ENCODE measurements around the gene ALOXE3. TPM values are rescaled to one million over a fixed set of nuclear protein-coding genes. Genes with fewer than 3 reads are reported as not detected.

The ALOXE3 gene
- total and polyA plus RNA-seq, 7 donors = 0.17 TPM; not detected in 6

GRCh38 chr17:8148560-8148959, 30.2 kb upstream of the ALOXE3 start:
- peaks cover 72 to 80% (median 78%) of the 10 kb centered on the region in 4 donors for H3K36me3 ChIP-seq
- 93 to 94% methylated on average over 13 of the region's 13 CpGs for WGBS, 2 donors
- peak; percentile 69 for DNase-seq
- H3K27me3 ChIP-seq = no peaks in the 10 kb centered on the region
- H3K4me1 ChIP-seq = peaks cover 0 to 62% (median 51%) of the 10 kb centered on the region in 4 donors
- peak overlapping the region; percentile 99 to 100 (median 100) for H3K27ac ChIP-seq
- intact Hi-C loops (cut with DNase I) = no loop called here
- H3K4me3 ChIP-seq = no peak overlapping the region
- TF ChIP-seq POLR2AphosphoS5 (IDR thresholded peaks at IDR 0.05) = peak in 3 of 4 donors; percentile 2 to 5 (median 5)
- no peak for TF ChIP-seq EP300 (IDR thresholded peaks at IDR 0.05)
- H3K9me3 ChIP-seq = no peaks in the 10 kb centered on the region

GRCh38 chr17:8147805-8148404, 29.6 kb upstream of the ALOXE3 start:
- H3K4me1 ChIP-seq = peaks cover 0 to 59% (median 45%) of the 10 kb centered on the region in 4 donors
- TF ChIP-seq POLR2A (IDR thresholded peaks at IDR 0.05) (no peak), POLR2AphosphoS5 (IDR thresholded peaks at IDR 0.05) (peak in 2 of 4 donors; percentile 20 to 50), CTCF (IDR thresholded peaks at IDR 0.05) (no peak)
- peaks cover 77 to 80% (median 79%) of the 10 kb centered on the region in 4 donors for H3K36me3 ChIP-seq
- H3K4me3 ChIP-seq = no peak overlapping the region
- H3K9me3 ChIP-seq = no peaks in the 10 kb centered on the region
- 95 to 96% methylated on average over 13 of the region's 13 CpGs for WGBS, 2 donors
- H3K27ac ChIP-seq = peak overlapping the region; percentile 99 to 100 (median 100)
- no peaks in the 10 kb centered on the region for H3K27me3 ChIP-seq
- DNase-seq = peak; percentile 63
- intact Hi-C loops (cut with DNase I) = no loop called here

- H3K36me3 ChIP-seq = peaks cover 83 to 86% (median 85%) of the 10 kb centered on the region in 4 donors
- intact Hi-C loops (cut with DNase I) = no loop called here
- peaks cover 0 to 61% (median 40%) of the 10 kb centered on the region in 4 donors for H3K4me1 ChIP-seq
- no peaks in the 10 kb centered on the region for H3K27me3 ChIP-seq
- no peaks in the 10 kb centered on the region for H3K9me3 ChIP-seq
- peak; percentile 75 for DNase-seq
- H3K27ac ChIP-seq = peak overlapping the region; percentile 99 to 100 (median 100)
- TF ChIP-seq POLR2AphosphoS5 (IDR thresholded peaks at IDR 0.05) (peak in 1 of 4 donors; percentile 18), POLR2A (IDR thresholded peaks at IDR 0.05) (no peak), CTCF (IDR thresholded peaks at IDR 0.05) (no peak), EP300 (IDR thresholded peaks at IDR 0.05) (no peak)
- H3K4me3 ChIP-seq = no peak overlapping the region
- 91 to 95% methylated on average over 26 of the region's 26 CpGs for WGBS, 2 donors
Observed at GRCh38 chr17:8147141-8147804, 29.0 kb upstream of the ALOXE3 start.

- no peaks in the 10 kb centered on the region for H3K27me3 ChIP-seq
- WGBS, 2 donors = 95% methylated on average over 14 of the region's 14 CpGs
- intact Hi-C loops (cut with DNase I) = no loop called here
- H3K4me1 ChIP-seq = peaks cover 0 to 63% (median 40%) of the 10 kb centered on the region in 4 donors
- peak overlapping the region; percentile 99 to 100 (median 100) for H3K27ac ChIP-seq
- TF ChIP-seq EP300 (IDR thresholded peaks at IDR 0.05) = no peak
- TF ChIP-seq POLR2AphosphoS5 (IDR thresholded peaks at IDR 0.05) = peak in 1 of 4 donors; percentile 23
- TF ChIP-seq POLR2A (IDR thresholded peaks at IDR 0.05) = no peak
- no peak overlapping the region for H3K4me3 ChIP-seq
- peaks cover 90 to 93% (median 92%) of the 10 kb centered on the region in 4 donors for H3K36me3 ChIP-seq
- DNase-seq = peak; percentile 64
- H3K9me3 ChIP-seq = no peaks in the 10 kb centered on the region
Observed at GRCh38 chr17:8146381-8147140, 28.2 kb upstream of the ALOXE3 start.

GRCh38 chr17:8145811-8146210, 27.5 kb upstream of the ALOXE3 start:
- H3K27me3 ChIP-seq = no peaks in the 10 kb centered on the region
- WGBS, 2 donors = 96% methylated on average over 12 of the region's 12 CpGs
- no peak for TF ChIP-seq CTCF (IDR thresholded peaks at IDR 0.05)
- no peak for TF ChIP-seq POLR2A (IDR thresholded peaks at IDR 0.05)
- peak overlapping the region; percentile 99 to 100 (median 100) for H3K27ac ChIP-seq
- H3K36me3 ChIP-seq = peaks cover 97 to 100% (median 99%) of the 10 kb centered on the region in 4 donors
- DNase-seq = peak; percentile 69
- peaks cover 0 to 58% (median 40%) of the 10 kb centered on the region in 4 donors for H3K4me1 ChIP-seq
- intact Hi-C loops (cut with DNase I) = no loop called here
- no peak overlapping the region for H3K4me3 ChIP-seq
- no peaks in the 10 kb centered on the region for H3K9me3 ChIP-seq

All from sigmoid colon (tissue), 7 donors.